ENCODE results near the gene RAP1GAP2.

RAP1GAP2 gene

DNA sequence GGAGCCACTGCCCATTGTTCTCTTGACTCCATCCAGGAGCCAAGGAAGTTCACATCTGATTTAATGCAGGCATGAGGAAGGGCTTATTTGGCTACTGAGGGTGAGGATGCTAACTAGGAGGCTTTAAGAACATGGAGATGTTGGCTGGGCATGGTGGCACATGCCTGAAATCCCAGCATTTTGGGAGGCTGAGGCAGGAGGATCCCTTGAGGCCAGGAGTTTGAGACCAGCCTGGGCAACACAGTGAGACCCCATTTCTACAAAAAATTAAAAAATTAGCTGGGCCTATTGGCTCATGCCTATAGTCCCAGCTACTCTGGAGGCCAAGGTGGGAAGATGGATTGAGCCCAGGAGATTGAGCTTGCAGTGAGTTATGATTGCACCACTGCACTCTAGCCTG lies 116.5 kb downstream of the RAP1GAP2 start:
- H4K20me1 ChIP-seq (ENCODE audit: control insufficient read depth, insufficient read depth, low read depth, low read length), result no peaks in the 10 kb centered on the region
- H3K27ac ChIP-seq (ENCODE audit: low read depth, low read length), result no peak overlapping the region
- no peaks in the 10 kb centered on the region; the same call in 1 of the 2 replicates for H3K36me3 ChIP-seq (ENCODE audit: control insufficient read depth, low read length)
- TF ChIP-seq EZH2phosphoT487 (IDR thresholded peaks at IDR 0.05; ENCODE audit: borderline replicate concordance, low read length), result no peak
- TF ChIP-seq, protein P1, sequence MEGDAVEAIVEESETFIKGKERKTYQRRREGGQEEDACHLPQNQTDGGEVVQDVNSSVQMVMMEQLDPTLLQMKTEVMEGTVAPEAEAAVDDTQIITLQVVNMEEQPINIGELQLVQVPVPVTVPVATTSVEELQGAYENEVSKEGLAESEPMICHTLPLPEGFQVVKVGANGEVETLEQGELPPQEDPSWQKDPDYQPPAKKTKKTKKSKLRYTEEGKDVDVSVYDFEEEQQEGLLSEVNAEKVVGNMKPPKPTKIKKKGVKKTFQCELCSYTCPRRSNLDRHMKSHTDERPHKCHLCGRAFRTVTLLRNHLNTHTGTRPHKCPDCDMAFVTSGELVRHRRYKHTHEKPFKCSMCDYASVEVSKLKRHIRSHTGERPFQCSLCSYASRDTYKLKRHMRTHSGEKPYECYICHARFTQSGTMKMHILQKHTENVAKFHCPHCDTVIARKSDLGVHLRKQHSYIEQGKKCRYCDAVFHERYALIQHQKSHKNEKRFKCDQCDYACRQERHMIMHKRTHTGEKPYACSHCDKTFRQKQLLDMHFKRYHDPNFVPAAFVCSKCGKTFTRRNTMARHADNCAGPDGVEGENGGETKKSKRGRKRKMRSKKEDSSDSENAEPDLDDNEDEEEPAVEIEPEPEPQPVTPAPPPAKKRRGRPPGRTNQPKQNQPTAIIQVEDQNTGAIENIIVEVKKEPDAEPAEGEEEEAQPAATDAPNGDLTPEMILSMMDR (IDR thresholded peaks at IDR 0.05; ENCODE audit: low read depth, low read length, poor library complexity, severe bottlenecking), result no peak
- no peaks in the 10 kb centered on the region for H3K9me2 ChIP-seq (replicated peaks; ENCODE audit: control insufficient read depth, low read length)
- no peak overlapping the region for H3K4me2 ChIP-seq (ENCODE audit: low read length)
- H3K79me2 ChIP-seq (ENCODE audit: control insufficient read depth, low read length), result no peaks in the 10 kb centered on the region
- no peaks in the 10 kb centered on the region for H3F3A ChIP-seq (ENCODE audit: control insufficient read depth, insufficient read depth)
- H3K4me3 ChIP-seq (ENCODE audit: low read length), result no peak overlapping the region
- H3K9me3 ChIP-seq (ENCODE audit: control insufficient read depth, insufficient read depth, low read length), result no peaks in the 10 kb centered on the region
- no peaks in the 10 kb centered on the region for H3K27me3 ChIP-seq (ENCODE audit: control insufficient read depth, low read length)
- no peaks in the 10 kb centered on the region for H3K4me1 ChIP-seq (ENCODE audit: control insufficient read depth, low read length)

DNA sequence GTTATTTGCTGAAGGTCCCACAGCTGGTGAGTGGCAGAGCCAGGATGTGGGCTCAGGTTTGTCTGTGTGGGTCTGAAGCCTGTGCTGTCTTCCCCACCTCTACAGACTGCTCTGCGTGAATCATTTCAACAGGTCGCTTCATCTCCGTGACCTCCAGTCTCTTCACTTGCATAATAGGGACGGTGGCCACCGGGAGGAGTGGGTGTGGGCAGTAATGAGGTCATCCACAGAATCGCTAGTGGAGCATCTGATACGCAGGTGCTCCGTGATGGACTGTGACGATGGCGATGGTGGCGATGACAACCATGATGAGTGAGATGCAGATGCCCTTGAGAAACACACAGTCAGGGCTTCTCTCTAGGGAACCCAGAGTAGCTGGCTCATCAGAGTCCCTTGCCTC lies 120.2 kb downstream of the RAP1GAP2 start:
- no peaks in the 10 kb centered on the region for H3K9me3 ChIP-seq (ENCODE audit: control insufficient read depth, insufficient read depth, low read length)
- TF ChIP-seq EZH2phosphoT487 (IDR thresholded peaks at IDR 0.05; ENCODE audit: borderline replicate concordance, low read length), result no peak
- TF ChIP-seq, protein P1 (IDR thresholded peaks at IDR 0.05; ENCODE audit: low read depth, low read length, poor library complexity, severe bottlenecking), result no peak
- no peaks in the 10 kb centered on the region for H3F3A ChIP-seq (ENCODE audit: control insufficient read depth, insufficient read depth)
- H3K9me2 ChIP-seq (replicated peaks; ENCODE audit: control insufficient read depth, low read length), result no peaks in the 10 kb centered on the region
- H3K4me3 ChIP-seq (ENCODE audit: low read length), result no peak overlapping the region
- no peak overlapping the region for H3K4me2 ChIP-seq (ENCODE audit: low read length)
- no peaks in the 10 kb centered on the region; the same call in 1 of the 2 replicates for H3K36me3 ChIP-seq (ENCODE audit: control insufficient read depth, low read length)
- no peaks in the 10 kb centered on the region for H3K27me3 ChIP-seq (ENCODE audit: control insufficient read depth, low read length)
- no peaks in the 10 kb centered on the region for H3K4me1 ChIP-seq (ENCODE audit: control insufficient read depth, low read length)
- no peaks in the 10 kb centered on the region for H4K20me1 ChIP-seq (ENCODE audit: control insufficient read depth, insufficient read depth, low read depth, low read length)
- H3K79me2 ChIP-seq (ENCODE audit: control insufficient read depth, low read length), result no peaks in the 10 kb centered on the region
- no peak overlapping the region for H3K27ac ChIP-seq (ENCODE audit: low read depth, low read length)

DNA sequence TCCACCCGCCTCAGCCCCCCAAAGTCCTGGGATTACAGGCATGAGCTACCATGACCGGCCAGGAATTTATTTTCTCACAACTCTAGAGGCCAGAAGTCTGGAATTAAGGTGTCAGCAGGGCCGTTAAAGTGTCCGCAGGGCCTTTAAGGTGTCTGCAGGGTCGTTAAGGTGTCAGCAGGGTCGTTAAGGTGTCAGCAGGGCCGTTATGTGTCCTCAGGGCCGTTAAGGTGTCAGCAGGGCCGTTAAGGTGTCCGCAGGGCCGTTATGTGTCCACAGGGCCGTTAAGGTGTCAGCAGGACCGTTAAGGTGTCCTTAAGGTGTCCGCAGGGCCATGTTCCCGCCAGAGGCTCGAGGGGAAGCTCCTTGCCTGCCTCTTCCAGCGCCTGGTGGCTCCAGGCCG lies 125.2 kb downstream of the RAP1GAP2 start:
- no peaks in the 10 kb centered on the region for H3K9me3 ChIP-seq (ENCODE audit: control insufficient read depth, insufficient read depth, low read length)
- H4K20me1 ChIP-seq (ENCODE audit: control insufficient read depth, insufficient read depth, low read depth, low read length), result no peaks in the 10 kb centered on the region
- no peaks in the 10 kb centered on the region for H3F3A ChIP-seq (ENCODE audit: control insufficient read depth, insufficient read depth)
- no peaks in the 10 kb centered on the region for H3K4me1 ChIP-seq (ENCODE audit: control insufficient read depth, low read length)
- no peak overlapping the region for H3K4me2 ChIP-seq (ENCODE audit: low read length)
- H3K9me2 ChIP-seq (replicated peaks; ENCODE audit: control insufficient read depth, low read length), result no peaks in the 10 kb centered on the region
- TF ChIP-seq, protein P1 (IDR thresholded peaks at IDR 0.05; ENCODE audit: low read depth, low read length, poor library complexity, severe bottlenecking), result no peak
- no peak for TF ChIP-seq EZH2phosphoT487 (IDR thresholded peaks at IDR 0.05; ENCODE audit: borderline replicate concordance, low read length)
- no peaks in the 10 kb centered on the region for H3K79me2 ChIP-seq (ENCODE audit: control insufficient read depth, low read length)
- H3K27me3 ChIP-seq (ENCODE audit: control insufficient read depth, low read length), result no peaks in the 10 kb centered on the region
- no peaks in the 10 kb centered on the region; the same call in 1 of the 2 replicates for H3K36me3 ChIP-seq (ENCODE audit: control insufficient read depth, low read length)
- no peak overlapping the region for H3K4me3 ChIP-seq (ENCODE audit: low read length)
- no peak overlapping the region for H3K27ac ChIP-seq (ENCODE audit: low read depth, low read length)

Measured in DOHH2 (cell line).